Ammon's horn (tissue), 1 donor: ENCODE data around the gene IST1.
"Not testable (repeated sequence)": the region's sequence is repeated elsewhere in the genome, so short reads cannot be mapped to it uniquely, and the experiment has no call there.

ENCODE experiments used
- DNase-seq: peaks from one replicate; pipeline ENCODE4 v3.0.0-alpha.2; 2016; ENCODE audit warnings: low spot score

Gene IST1

GRCh38 chr16:71882505-71883167, 12.7 kb upstream of the IST1 start:
- DNase-seq, result peak; percentile 80

- no peak for DNase-seq
These were observed 12.0 kb upstream of the IST1 start for GRCh38 chr16:71883168-71883848.

GRCh38 chr16:71883849-71884638, 11.3 kb upstream of the IST1 start, which contains the start of gene ZNF821:
TSS of gene ZNF821 (minus strand) at chr16:71884182. CDS start at chr16:71879946, 4,236 bp downstream.
- DNase-seq, result peak; percentile 86

- DNase-seq, result no peak
These were observed 10.1 kb upstream of the IST1 start for GRCh38 chr16:71885261-71885650.

- DNase-seq, result no peak
These were observed 6.2 kb upstream of the IST1 start for GRCh38 chr16:71889147-71889546.

GRCh38 chr16:71893888-71894228, 1.5 kb upstream of the IST1 start:
- no peak for DNase-seq

GRCh38 chr16:71894229-71894920, 956 bp upstream of the IST1 start:
- DNase-seq, result peak; percentile 73

- no peak for DNase-seq
These were observed 491 bp downstream of the IST1 start for GRCh38 chr16:71895679-71896365.

- no peak for DNase-seq
These were observed 1.5 kb downstream of the IST1 start for GRCh38 chr16:71896764-71897368.

GRCh38 chr16:71899171-71899570, 3.8 kb downstream of the IST1 start:
- DNase-seq, result no peak

- no peak for DNase-seq
These were observed 7.5 kb downstream of the IST1 start for GRCh38 chr16:71902656-71903365.

GRCh38 chr16:71903608-71904007, 8.3 kb downstream of the IST1 start:
- no peak for DNase-seq

GRCh38 chr16:71904239-71904638, 8.9 kb downstream of the IST1 start:
- no peak for DNase-seq

GRCh38 chr16:71905765-71906164, 10.4 kb downstream of the IST1 start:
- not testable (repeated sequence) for DNase-seq

GRCh38 chr16:71911121-71911520, 15.8 kb downstream of the IST1 start:
- no peak for DNase-seq

GRCh38 chr16:71912534-71913275, 17.4 kb downstream of the IST1 start:
- no peak for DNase-seq

- DNase-seq, result no peak
These were observed 19.5 kb downstream of the IST1 start for GRCh38 chr16:71914802-71915201.

- no peak for DNase-seq
These were observed 20.0 kb downstream of the IST1 start for GRCh38 chr16:71915350-71915749.

- DNase-seq, result no peak
These were observed 21.1 kb downstream of the IST1 start for GRCh38 chr16:71916397-71916920.

GRCh38 chr16:71917900-71918299, 22.6 kb downstream of the IST1 start:
- DNase-seq, result no peak
